LNCAP (cell line): Measurements from ENCODE around the gene SAMD11.

Experiments
- CTCF ChIP-seq: fragments of 450-650 bp; IDR thresholded peaks from 2 replicates; pipeline ENCODE4 v1.5.1; 2017; ENCODE audit warnings: mild to moderate bottlenecking

Gene SAMD11

DNA sequence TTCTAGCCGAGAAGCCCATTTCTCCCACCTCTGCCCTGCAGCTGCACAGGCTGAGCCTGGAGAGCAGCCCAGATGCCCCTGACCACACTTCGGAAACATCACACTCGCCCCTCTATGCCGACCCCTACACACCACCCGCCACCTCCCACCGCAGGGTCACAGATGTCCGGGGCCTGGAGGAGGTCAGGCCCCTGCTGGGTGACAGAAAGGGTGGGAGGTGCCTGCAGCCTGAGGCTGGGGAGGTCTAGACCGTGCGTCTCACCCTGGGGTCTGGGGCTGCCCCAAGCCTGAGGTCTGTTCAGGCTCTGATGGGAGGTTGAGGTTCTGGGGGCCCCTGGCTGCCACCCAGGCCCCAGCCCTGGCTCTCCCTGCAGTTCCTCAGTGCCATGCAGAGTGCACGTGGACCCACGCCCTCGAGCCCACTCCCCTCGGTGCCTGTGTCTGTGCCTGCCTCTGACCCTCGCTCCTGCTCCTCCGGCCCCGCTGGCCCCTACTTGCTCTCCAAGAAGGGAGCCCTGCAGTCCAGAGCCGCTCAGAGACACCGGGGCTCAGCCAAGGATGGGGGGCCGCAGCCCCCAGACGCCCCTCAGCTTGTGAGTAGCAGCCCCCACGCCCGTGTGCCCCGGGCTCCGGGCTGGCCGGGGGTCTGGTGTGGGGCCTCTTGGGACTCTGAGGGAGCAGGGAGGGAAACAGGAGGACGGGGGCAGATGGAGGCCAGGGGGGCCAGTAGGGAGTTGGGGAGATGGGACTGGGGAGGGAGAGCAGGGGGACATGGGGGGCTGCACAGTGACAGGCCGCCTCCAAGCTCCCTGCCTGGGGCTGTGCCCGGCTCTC is 50.0 kb downstream of the SAMD11 start:
- no peak for TF ChIP-seq CTCF

DNA sequence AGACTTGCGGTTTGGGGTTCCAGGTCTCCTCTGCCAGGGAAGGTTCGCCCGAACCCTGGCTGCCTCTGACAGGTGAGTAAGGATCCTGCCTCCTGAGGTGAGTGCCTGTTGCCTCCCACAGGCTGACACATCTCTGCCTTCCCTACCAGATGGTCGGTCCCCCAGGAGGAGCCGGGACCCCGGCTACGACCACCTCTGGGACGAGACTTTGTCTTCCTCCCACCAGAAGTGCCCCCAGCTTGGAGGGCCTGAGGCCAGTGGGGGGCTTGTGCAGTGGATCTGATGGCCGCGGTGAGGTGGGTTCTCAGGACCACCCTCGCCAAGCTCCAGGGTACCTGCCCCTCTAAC is 50.5 kb downstream of the SAMD11 start:
- TF ChIP-seq CTCF, result no peak

- TF ChIP-seq CTCF, result no peak
Measured at GRCh38 chr1:974687-975328, 51.1 kb downstream of the SAMD11 start.

DNA sequence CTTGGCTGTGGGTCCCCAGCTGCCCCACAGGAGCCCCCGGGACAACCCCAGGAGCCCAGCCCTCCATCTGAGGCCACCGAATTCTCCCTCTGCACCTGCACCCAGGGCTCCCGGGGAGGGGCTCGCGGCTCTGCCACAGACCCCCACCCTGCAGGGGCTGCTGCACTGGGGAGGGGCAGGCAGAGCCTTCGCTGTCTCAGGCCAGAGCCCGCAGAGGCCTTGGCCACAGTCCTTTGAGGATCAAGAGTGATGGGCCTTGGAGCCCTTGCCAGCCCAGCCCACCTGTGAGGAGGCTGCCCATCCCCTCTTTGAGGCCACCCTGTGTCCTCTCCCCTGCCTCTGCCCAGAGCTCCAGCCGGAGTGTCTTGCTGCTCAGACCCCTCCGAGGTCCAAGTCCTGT is 51.6 kb downstream of the SAMD11 start:
- TF ChIP-seq CTCF, result no peak

DNA sequence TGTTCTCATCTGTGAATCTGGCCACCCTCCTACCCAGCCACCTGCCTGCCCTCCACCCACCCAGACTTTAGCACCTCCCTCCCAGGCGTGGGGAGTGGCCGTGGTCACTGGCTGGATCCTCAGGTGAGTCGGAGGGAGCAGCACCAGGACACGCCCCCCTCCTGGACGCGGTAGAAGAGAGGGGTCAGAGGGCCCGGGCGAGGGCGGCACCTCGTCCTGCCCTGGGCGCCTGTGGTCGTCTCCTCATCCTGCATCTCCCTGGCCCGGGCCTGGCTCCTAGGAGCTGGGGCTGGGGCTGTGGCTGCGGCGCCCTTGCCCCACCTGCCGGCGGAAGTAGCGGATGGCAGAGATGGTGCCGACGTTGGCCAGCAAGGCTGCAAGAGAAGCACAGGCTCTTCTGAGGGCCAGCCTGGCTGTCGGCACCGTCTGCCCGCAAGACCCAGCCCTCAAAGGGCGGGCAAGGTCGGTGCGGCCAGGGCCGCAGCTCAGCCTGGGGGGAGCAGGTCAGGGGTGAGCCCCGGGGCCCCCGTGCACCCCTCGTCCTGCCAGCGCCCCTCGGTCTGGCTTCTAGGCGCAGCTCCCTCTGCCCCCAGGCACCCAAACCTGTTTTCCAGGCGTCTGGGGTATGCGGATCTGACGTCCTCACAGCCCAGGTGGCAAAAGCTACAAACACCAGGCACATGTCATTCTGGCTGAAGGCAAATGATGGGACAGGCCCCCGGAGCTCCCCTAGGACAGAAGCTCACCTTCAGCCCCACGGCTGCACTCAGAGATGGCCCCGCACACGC is 52.4 kb downstream of the SAMD11 start:
- TF ChIP-seq CTCF, result peak; percentile 56

- no peak for TF ChIP-seq CTCF
Measured at GRCh38 chr1:978069-978834, 54.5 kb downstream of the SAMD11 start.
